Stimulated activated CD8-positive, alpha-beta memory T cell treated with anti-CD3 and anti-CD28 coated beads, Interleukin-2, amount 100 ng/mL, for 48 hours (primary cell): ENCODE data around the gene MEGF6.
A peak's percentile ranks its signal among the peaks of the same experiment; 100 is the strongest.
"Not testable (repeated sequence)": the region's sequence is repeated elsewhere in the genome, so short reads cannot be mapped to it uniquely, and the experiment has no call there.

Experiments used
- DNase-seq, 2 donors: peaks; one replicate each; pipeline ENCODE4 v3.0.0-alpha.2; 2020; ENCODE audit warnings: low read depth in 2 of 2

The MEGF6 gene

GRCh38 chr1:3595949-3596348 is 15.4 kb downstream of the MEGF6 start:
- DNase-seq: no peak

GRCh38 chr1:3594706-3595377 is 16.5 kb downstream of the MEGF6 start:
- DNase-seq: no peak

GRCh38 chr1:3593745-3594144 is 17.6 kb downstream of the MEGF6 start:
- no peak for DNase-seq

GRCh38 chr1:3593334-3593733 is 18.0 kb downstream of the MEGF6 start:
- no peak for DNase-seq

- no peak for DNase-seq
Observed at GRCh38 chr1:3590951-3591865, 20.1 kb downstream of the MEGF6 start.

GRCh38 chr1:3590139-3590763 is 21.1 kb downstream of the MEGF6 start:
- no peak for DNase-seq

- DNase-seq: no peak
Observed at GRCh38 chr1:3588395-3588794, 22.9 kb downstream of the MEGF6 start.

GRCh38 chr1:3586986-3587759 is 24.1 kb downstream of the MEGF6 start:
- DNase-seq: no peak

- DNase-seq: no peak
Observed at GRCh38 chr1:3585940-3586568, 25.3 kb downstream of the MEGF6 start.

- DNase-seq: not testable (repeated sequence)
Observed at GRCh38 chr1:3585353-3585868, 25.9 kb downstream of the MEGF6 start.

- DNase-seq: peak in 1 of 2 donors; percentile 12
Observed at GRCh38 chr1:3584915-3585314, 26.4 kb downstream of the MEGF6 start.

- DNase-seq: not testable (repeated sequence)
Observed at GRCh38 chr1:3583751-3584150, 27.6 kb downstream of the MEGF6 start.

- DNase-seq: no peak
Observed at GRCh38 chr1:3581296-3582036, 29.8 kb downstream of the MEGF6 start.

GRCh38 chr1:3580231-3580630 is 31.1 kb downstream of the MEGF6 start:
- DNase-seq: no peak

GRCh38 chr1:3579626-3580025 is 31.7 kb downstream of the MEGF6 start:
- DNase-seq: no peak

GRCh38 chr1:3578906-3579305 is 32.4 kb downstream of the MEGF6 start:
- DNase-seq: no peak

GRCh38 chr1:3578433-3578805 is 32.9 kb downstream of the MEGF6 start:
- DNase-seq: no peak

GRCh38 chr1:3577711-3578432 is 33.4 kb downstream of the MEGF6 start:
- no peak for DNase-seq

- DNase-seq: no peak
Observed at GRCh38 chr1:3577300-3577699, 34.0 kb downstream of the MEGF6 start.

- DNase-seq: no peak
Observed at GRCh38 chr1:3575993-3576392, 35.3 kb downstream of the MEGF6 start.
